Adrenal gland (tissue), 12 donors: ENCODE measurements around the gene CADPS. TPM values are rescaled to one million over a fixed set of nuclear protein-coding genes. Genes with fewer than 3 reads are reported as not detected.

Experiments
- DNase-seq, 7 donors: peaks; one replicate each; pipeline ENCODE4 v3.0.0-alpha.2; 2019 to 2020
- H3K27ac ChIP-seq, 5 donors: fragments of 200-600 bp; sonication (generic) in 4 of 5; 1 replicate in 3 of 5; 2 replicates in 2 of 5; pipeline versions ENCODE4 v1.5.1 to v1.8.0; 2016 to 2020; ENCODE audit warnings: mild to moderate bottlenecking in 1 of 5
- H3K27me3 ChIP-seq: fragments of 200-600 bp; 2 replicates; pipeline ENCODE4 v1.8.0; 2021
- H3K36me3 ChIP-seq, 2 donors: fragments of 200-600 bp; replicated peaks in 1 of 2; 1 replicate in 1 of 2; 2 replicates in 1 of 2; pipeline versions ENCODE4 v1.5.1 to v1.8.0; 2018 to 2022
- H3K4me1 ChIP-seq, 2 donors: fragments of 200-600 bp; replicated peaks in 1 of 2; 1 replicate in 1 of 2; 2 replicates in 1 of 2; pipeline versions ENCODE4 v1.5.1 to v1.8.0; 2018 to 2021
- H3K4me3 ChIP-seq, 4 donors: fragments of 200-600 bp; sonication (generic) in 3 of 4; one replicate each; pipeline ENCODE4 v1.5.1; 2016 to 2018
- H3K9me3 ChIP-seq, 3 donors: fragments of 200-600 bp; sonication (generic) in 1 of 3; replicated peaks in 1 of 3; 1 replicate in 2 of 3; 2 replicates in 1 of 3; pipeline versions ENCODE4 v1.5.1 to v1.8.0; 2016 to 2021
- CTCF ChIP-seq, 6 experiments: fragments of 450-650 bp in 4 of 6; fragments of 200-600 bp in 2 of 6; sonication (generic) in 1 of 6; IDR thresholded peaks; 1 replicate in 5 of 6; 2 replicates in 1 of 6; pipeline versions ENCODE4 v1.5.1 to v1.8.0; 2016 to 2021; ENCODE audit warnings: antibody characterized with exemption in 6 of 6, mild to moderate bottlenecking in 2 of 6, moderate library complexity in 1 of 6
- POLR2A ChIP-seq, 2 donors: fragments of 450-650 bp; IDR thresholded peaks; one replicate each; pipeline ENCODE4 v1.6.1; 2017; ENCODE audit warnings: antibody characterized with exemption in 2 of 2, mild to moderate bottlenecking in 2 of 2, moderate library complexity in 1 of 2
- WGBS, 4 donors: extraction: QIAGEN DNeasy Blood & Tissue Kit in 2 of 4; methylation state at CpG; one replicate each; pipeline versions ENCODE4 v1.1.5 to v1.1.7; 2013 to 2017; 5-methylcytosine and 5-hydroxymethylcytosine counted together
- intact Hi-C, 2 donors: fragments of 100-400 bp; cut with DNase I; formaldehyde crosslinking; loops; one replicate each; pipeline versions ENCODE4 v1.14.1 to v1.15.0; 2022 to 2023
- polyA plus RNA-seq, 3 donors: library from polyadenylated mRNA; stranded (reverse); fragments of 200-250 nt in 2 of 3; fragments of 350-450 nt in 1 of 3; fragmentation: Illumina TruSeq in 1 of 3; extraction: RNeasy Lipid Tissue Mini Kit (QIAGEN cat#74804) in 1 of 3; gene quantifications; one replicate each; pipeline ENCODE4 v1.2.3, GENCODE V29; 2013 to 2014
- total RNA-seq, 9 donors: library from RNA; depleted of rRNA in 4 of 9; stranded (reverse); fragments of >200 nt in 4 of 9; fragments of 120-200 nt in 1 of 9; fragmentation: NEBNext Ultra II Directional in 1 of 9; extraction: Animal tissue kit (Norgen Biotek cat#: 25700) in 1 of 9; gene quantifications; one replicate each; pipeline versions ENCODE4 v1.1.0 to v1.2.4, GENCODE V29; 2013 to 2023
- donor health status: healthy with polysubstance abuse.
- donor health status: Bipolar disorder and iron deficiency.
- donor health status: DM: yes; HTN: yes; CAD: no.
- donor health status: DM: no; HTN: no; CAD: no.
- donor health status: DM: no; HTN: no; CAD: no.
- donor health status: DM: yes; HTN: yes; CAD: no.

CADPS gene
- total and polyA plus RNA-seq, 12 donors: 0.24 to 36.5 (median 11.2) TPM; not detected in 2

- H3K4me3 ChIP-seq: no peak overlapping the region
- no peak for DNase-seq
- H3K27ac ChIP-seq: no peak overlapping the region
- H3K27me3 ChIP-seq: no peaks in the 10 kb centered on the region
- no peaks in the 10 kb centered on the region for H3K4me1 ChIP-seq
- intact Hi-C loops: no loop called here
- TF ChIP-seq POLR2A (IDR thresholded peaks at IDR 0.05) (no peak), CTCF (IDR thresholded peaks at IDR 0.05) (no peak)
- no peaks in the 10 kb centered on the region for H3K36me3 ChIP-seq
- 65 to 77% (median 71%) methylated on average over 4 of the region's 4 CpGs for WGBS, 4 donors
- H3K9me3 ChIP-seq: no peaks in the 10 kb centered on the region
Measured at GRCh38 chr3:62589078-62589477, 286.1 kb downstream of the CADPS start.

DNA sequence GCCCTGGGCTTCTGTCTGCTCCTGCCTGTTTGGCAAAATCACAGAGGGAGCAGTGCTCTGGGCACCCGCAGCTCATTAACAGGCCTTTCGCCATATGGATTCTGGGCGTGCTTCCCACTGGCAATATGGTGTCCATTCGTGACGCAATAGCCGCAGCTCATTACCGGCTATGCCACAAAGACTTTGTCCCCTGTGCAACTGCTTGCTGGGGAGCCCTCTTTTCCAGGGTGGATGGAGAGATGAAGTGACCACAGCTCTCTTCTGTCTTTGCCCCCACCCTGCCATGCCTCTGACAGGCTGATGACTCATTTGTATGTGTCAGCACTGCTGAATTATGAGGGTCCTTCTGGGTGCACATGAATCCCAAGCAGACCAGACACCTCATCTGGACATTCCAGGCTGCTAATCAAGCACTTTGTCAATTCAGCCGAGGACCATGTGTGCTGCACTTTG is 287.6 kb downstream of the CADPS start:
- intact Hi-C loops: no loop called here
- WGBS, 4 donors: 75 to 87% (median 86%) methylated on average over 7 to 8 of the region's 8 CpGs
- H3K9me3 ChIP-seq: no peaks in the 10 kb centered on the region
- no peak overlapping the region for H3K4me3 ChIP-seq
- H3K4me1 ChIP-seq: no peaks in the 10 kb centered on the region
- DNase-seq: no peak
- TF ChIP-seq POLR2A (IDR thresholded peaks at IDR 0.05) (no peak), CTCF (IDR thresholded peaks at IDR 0.05) (no peak)
- no peaks in the 10 kb centered on the region for H3K36me3 ChIP-seq
- no peak overlapping the region for H3K27ac ChIP-seq
- no peaks in the 10 kb centered on the region for H3K27me3 ChIP-seq

- no peak overlapping the region for H3K4me3 ChIP-seq
- no peaks in the 10 kb centered on the region for H3K4me1 ChIP-seq
- no peaks in the 10 kb centered on the region for H3K27me3 ChIP-seq
- intact Hi-C loops: no loop called here
- DNase-seq: no peak
- H3K36me3 ChIP-seq: no peaks in the 10 kb centered on the region
- H3K27ac ChIP-seq: no peak overlapping the region
- WGBS, 4 donors: 91 to 92% (median 91%) methylated on average over 5 of the region's 5 CpGs
- no peaks in the 10 kb centered on the region for H3K9me3 ChIP-seq
- TF ChIP-seq POLR2A (IDR thresholded peaks at IDR 0.05) (no peak), CTCF (IDR thresholded peaks at IDR 0.05) (no peak)
Measured at GRCh38 chr3:62587169-62587568, 288.0 kb downstream of the CADPS start.

DNA sequence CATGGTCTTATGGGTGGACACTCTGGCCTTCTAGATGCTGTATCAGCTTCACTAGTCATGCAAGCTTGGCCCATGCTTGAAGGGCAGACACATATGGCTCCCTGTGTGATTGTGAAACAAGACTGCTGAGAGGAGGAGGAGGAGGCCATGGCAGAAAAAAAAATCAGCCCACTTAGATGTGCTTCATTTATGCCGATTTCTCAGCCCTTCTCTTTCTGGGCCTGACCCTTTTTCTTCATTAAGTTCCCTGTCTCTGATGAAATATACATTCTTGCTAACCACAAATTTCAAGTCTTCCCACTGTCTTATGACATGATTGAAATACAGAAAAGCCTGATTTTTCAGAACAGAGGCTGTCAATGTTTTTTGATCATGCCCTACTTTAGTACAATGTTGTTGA is 288.9 kb downstream of the CADPS start:
- no peak overlapping the region for H3K4me3 ChIP-seq
- H3K27ac ChIP-seq: no peak overlapping the region
- no peaks in the 10 kb centered on the region for H3K9me3 ChIP-seq
- H3K4me1 ChIP-seq: no peaks in the 10 kb centered on the region
- H3K36me3 ChIP-seq: no peaks in the 10 kb centered on the region
- no peak for TF ChIP-seq CTCF (IDR thresholded peaks at IDR 0.05)
- TF ChIP-seq POLR2A (IDR thresholded peaks at IDR 0.05): no peak
- 59 to 75% (median 65%) methylated on average over 1 of the region's 1 CpG for WGBS, 4 donors
- intact Hi-C loops: no loop called here
- DNase-seq: no peak
- no peaks in the 10 kb centered on the region for H3K27me3 ChIP-seq
